Osteocyte (in vitro differentiated cells): Measurements from ENCODE around the gene GTPBP2. TPM values are rescaled to one million over a fixed set of nuclear protein-coding genes. Genes with fewer than 3 reads are reported as not detected.

Experiments
- DNase-seq: peaks from one replicate; pipeline ENCODE4 v3.0.0; 2021; ENCODE audit warnings: mixed read lengths; ENCODE audit not compliant: unreplicated experiment; ENCODE audit errors: extremely low spot score
- H3K27ac Mint-ChIP-seq: one replicate; pipeline ENCODE4 v1.8.0; 2021; ENCODE audit warnings: mild to moderate bottlenecking, mixed read lengths; ENCODE audit not compliant: unreplicated experiment
- H3K27me3 Mint-ChIP-seq: one replicate; pipeline ENCODE4 v1.8.0; 2021; ENCODE audit warnings: mixed read lengths; ENCODE audit not compliant: unreplicated experiment
- H3K36me3 Mint-ChIP-seq: one replicate; pipeline ENCODE4 v1.8.0; 2021; ENCODE audit warnings: mixed read lengths; ENCODE audit not compliant: unreplicated experiment
- H3K4me1 Mint-ChIP-seq: one replicate; pipeline ENCODE4 v1.8.0; 2021; ENCODE audit warnings: mixed read lengths; ENCODE audit not compliant: unreplicated experiment
- H3K4me3 Mint-ChIP-seq: one replicate; pipeline ENCODE4 v1.8.0; 2021; ENCODE audit warnings: mild to moderate bottlenecking, moderate library complexity, mixed read lengths; ENCODE audit not compliant: unreplicated experiment
- H3K9me3 Mint-ChIP-seq: one replicate; pipeline ENCODE4 v1.8.0; 2021; ENCODE audit warnings: mixed read lengths; ENCODE audit not compliant: unreplicated experiment
- total RNA-seq: library from RNA; stranded (reverse); gene quantifications from 2 replicates; pipeline ENCODE4 v1.2.1, GENCODE V29; 2021
- TF ChIP-seq, protein P1 (sequence below): fragments of 200-600 bp; sonication (generic); IDR thresholded peaks from 2 replicates; pipeline ENCODE4 v1.5.0; 2021; ENCODE audit warnings: antibody characterized with exemption, mild to moderate bottlenecking, moderate library complexity

The GTPBP2 gene
- total RNA-seq, 1 donor from 2014 or later: 86.4 TPM

DNA sequence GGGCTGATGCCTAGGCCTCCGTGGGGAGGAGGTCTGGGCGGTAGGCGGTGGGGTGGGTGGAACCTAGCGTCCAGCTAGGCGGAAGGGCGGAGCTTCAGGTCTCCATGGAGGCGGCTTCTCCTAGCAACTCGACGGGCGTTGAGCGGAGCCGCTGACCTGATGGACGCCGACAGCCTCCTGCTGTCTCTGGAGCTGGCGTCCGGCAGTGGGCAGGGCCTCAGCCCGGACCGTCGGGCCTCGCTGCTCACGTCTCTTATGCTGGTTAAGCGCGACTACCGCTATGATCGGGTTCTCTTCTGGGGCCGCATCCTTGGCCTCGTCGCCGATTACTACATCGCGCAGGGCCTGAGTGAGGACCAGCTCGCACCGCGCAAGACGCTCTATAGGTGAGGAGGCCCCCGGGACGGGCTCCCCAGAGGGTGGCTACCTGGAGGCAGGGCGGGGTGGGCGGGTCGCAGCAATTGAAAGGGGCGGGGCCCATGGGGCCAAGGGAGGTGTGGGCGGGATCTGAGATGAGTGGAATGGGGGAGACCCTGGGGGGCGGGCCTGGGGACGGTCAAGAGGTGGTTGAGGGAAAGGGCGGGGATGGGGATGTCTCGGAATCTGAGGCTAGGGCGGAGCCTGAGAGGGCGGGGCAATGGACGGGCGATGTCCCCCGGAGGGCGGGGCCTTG, 16.0 kb upstream of the GTPBP2 start, which contains the start of gene RSPH9:
RSPH9 (plus strand) TSS at position 97 of the 673 bp plus-strand sequence; CDS start at position 160, 63 bp downstream.
- Mint-ChIP-seq H3K36me3 (peaks cover 12% of the 10 kb centered on the region), H3K27me3 (no peaks in the 10 kb centered on the region), H3K27ac (peak within 1 kb of the TSS; percentile 34), H3K4me1 (peaks cover 12% of the 10 kb centered on the region), H3K9me3 (no peaks in the 10 kb centered on the region), H3K4me3 (peak within 1 kb of the TSS; percentile 64)
- TF ChIP-seq, protein P1, sequence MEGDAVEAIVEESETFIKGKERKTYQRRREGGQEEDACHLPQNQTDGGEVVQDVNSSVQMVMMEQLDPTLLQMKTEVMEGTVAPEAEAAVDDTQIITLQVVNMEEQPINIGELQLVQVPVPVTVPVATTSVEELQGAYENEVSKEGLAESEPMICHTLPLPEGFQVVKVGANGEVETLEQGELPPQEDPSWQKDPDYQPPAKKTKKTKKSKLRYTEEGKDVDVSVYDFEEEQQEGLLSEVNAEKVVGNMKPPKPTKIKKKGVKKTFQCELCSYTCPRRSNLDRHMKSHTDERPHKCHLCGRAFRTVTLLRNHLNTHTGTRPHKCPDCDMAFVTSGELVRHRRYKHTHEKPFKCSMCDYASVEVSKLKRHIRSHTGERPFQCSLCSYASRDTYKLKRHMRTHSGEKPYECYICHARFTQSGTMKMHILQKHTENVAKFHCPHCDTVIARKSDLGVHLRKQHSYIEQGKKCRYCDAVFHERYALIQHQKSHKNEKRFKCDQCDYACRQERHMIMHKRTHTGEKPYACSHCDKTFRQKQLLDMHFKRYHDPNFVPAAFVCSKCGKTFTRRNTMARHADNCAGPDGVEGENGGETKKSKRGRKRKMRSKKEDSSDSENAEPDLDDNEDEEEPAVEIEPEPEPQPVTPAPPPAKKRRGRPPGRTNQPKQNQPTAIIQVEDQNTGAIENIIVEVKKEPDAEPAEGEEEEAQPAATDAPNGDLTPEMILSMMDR: no peak
- no peak for DNase-seq

DNA sequence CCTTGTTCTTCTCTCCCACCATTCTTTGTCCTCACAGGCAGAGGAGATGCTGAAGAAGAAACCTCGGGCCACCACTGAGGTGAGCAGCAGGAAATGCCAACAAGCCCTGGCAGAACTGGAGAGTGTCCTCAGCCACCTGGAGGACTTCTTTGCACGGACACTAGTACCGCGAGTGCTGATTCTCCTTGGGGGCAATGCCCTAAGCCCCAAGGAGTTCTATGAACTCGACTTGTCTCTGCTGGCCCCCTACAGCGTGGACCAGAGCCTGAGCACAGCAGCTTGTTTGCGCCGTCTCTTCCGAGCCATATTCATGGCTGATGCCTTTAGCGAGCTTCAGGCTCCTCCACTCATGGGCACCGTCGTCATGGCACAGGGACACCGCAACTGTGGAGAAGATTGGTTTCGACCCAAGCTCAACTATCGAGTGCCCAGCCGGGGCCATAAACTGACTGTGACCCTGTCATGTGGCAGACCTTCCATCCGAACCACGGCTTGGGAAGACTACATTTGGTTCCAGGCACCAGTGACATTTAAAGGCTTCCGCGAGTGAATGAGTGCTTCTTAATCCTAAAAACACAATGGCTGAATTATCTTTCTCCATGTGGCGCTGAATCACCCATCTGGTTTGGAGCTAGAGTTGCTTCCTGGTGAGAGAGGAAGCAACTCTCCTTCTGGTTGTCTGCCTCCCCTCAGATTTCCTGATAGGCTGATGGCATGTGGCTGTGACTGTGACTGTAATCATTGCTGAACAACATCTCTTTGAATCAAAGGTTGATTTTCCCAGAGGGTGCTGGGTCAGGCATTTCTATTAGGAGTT, 11.1 kb upstream of the GTPBP2 start:
- Mint-ChIP-seq H3K4me3 (no peak overlapping the region), H3K4me1 (peaks cover 28% of the 10 kb centered on the region), H3K27ac (no peak overlapping the region), H3K27me3 (no peaks in the 10 kb centered on the region), H3K9me3 (no peaks in the 10 kb centered on the region), H3K36me3 (peaks cover 22% of the 10 kb centered on the region)
- no peak for DNase-seq
- TF ChIP-seq, protein P1: no peak

GRCh38 chr6:43636308-43636659, 7.2 kb upstream of the GTPBP2 start:
- Mint-ChIP-seq H3K36me3 (peaks cover 17% of the 10 kb centered on the region), H3K9me3 (no peaks in the 10 kb centered on the region), H3K27me3 (no peaks in the 10 kb centered on the region), H3K4me1 (peaks cover 21% of the 10 kb centered on the region), H3K27ac (peak overlapping the region; percentile 95), H3K4me3 (peak overlapping the region; percentile 98)
- TF ChIP-seq, protein P1: no peak
- no peak for DNase-seq

DNA sequence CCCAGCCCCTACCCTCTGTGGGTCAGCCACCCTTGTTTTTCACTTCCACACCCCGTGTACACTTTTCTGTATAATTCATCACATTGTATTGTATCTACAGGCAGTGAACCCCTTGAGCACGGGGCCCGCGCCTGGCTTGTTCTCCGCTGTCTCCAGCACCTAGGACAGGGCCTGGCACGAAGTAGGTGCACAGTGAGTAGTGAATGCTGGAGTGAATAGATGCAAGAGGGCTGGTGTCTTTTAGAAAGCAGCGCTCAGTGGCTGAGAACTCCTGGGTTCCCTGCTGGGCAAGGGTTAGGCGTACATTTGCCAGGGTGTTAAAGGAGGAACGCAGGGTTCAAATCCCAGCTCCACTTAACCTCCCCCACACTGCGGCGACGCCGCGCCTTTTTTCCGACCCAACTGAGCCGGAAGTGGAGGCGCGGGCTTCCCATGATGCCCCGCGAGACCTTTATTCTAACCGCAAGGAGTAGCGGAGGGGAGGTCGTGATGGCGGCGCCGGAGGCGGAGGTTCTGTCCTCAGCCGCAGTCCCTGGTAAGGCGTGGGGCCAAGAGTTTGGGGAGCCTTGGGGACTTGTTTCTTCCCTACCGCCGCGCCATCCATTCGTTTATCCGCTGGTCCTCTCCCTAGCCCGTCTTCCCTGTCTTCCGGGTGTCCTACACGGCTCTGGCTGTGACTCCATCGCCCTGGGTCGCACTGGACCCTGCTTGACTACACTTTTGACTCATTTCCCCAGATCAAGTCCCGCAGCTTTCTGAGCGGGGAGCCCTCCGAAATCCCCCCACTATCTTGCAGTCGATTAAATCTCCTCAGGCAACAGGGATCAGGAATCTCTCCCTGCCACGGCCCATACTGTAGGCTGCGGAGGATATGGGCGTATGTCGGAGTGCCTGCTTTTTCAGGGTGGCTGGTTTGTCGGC, 6.6 kb upstream of the GTPBP2 start, which contains the start of gene MAD2L1BP:
MAD2L1BP (plus strand) TSS at position 454 of the 921 bp plus-strand sequence; CDS start at position 490, 36 bp downstream.
- no peaks in the 10 kb centered on the region for H3K27me3 Mint-ChIP-seq
- H3K9me3 Mint-ChIP-seq: no peaks in the 10 kb centered on the region
- DNase-seq: peak; percentile 88
- H3K4me1 Mint-ChIP-seq: peaks cover 24% of the 10 kb centered on the region
- peak within 1 kb of the TSS; percentile 95 for H3K27ac Mint-ChIP-seq
- H3K4me3 Mint-ChIP-seq: peak within 1 kb of the TSS; percentile 98
- H3K36me3 Mint-ChIP-seq: peaks cover 15% of the 10 kb centered on the region
- TF ChIP-seq, protein P1: no peak
